Sigmoid colon (tissue), 7 donors: ENCODE results near the gene SCN4A. TPM values are rescaled to one million over a fixed set of nuclear protein-coding genes. Genes with fewer than 3 reads are reported as not detected.

Source experiments
- DNase-seq: peaks from one replicate; pipeline ENCODE4 v3.0.0-alpha.2; 2019
- H3K27ac ChIP-seq, 4 donors: fragments of 200-600 bp; sonication (generic); one replicate each; pipeline ENCODE4 v1.5.1; 2016 to 2019; ENCODE audit warnings: mild to moderate bottlenecking in 1 of 4
- H3K27me3 ChIP-seq, 3 donors: fragments of 200-600 bp; sonication (generic); one replicate each; pipeline ENCODE4 v1.5.1; 2019; ENCODE audit warnings: mild to moderate bottlenecking in 1 of 3
- H3K36me3 ChIP-seq, 4 donors: fragments of 200-600 bp; sonication (generic); one replicate each; pipeline ENCODE4 v1.5.1; 2016 to 2019
- H3K4me1 ChIP-seq, 4 donors: fragments of 200-600 bp; sonication (generic); one replicate each; pipeline ENCODE4 v1.5.1; 2017 to 2019
- H3K4me3 ChIP-seq, 4 donors: fragments of 200-600 bp; sonication (generic); one replicate each; pipeline ENCODE4 v1.5.1; 2017 to 2019; ENCODE audit warnings: mild to moderate bottlenecking in 2 of 4, moderate library complexity in 1 of 4
- H3K9me3 ChIP-seq, 4 donors: fragments of 200-600 bp in 3 of 4; sonication (generic) in 3 of 4; one replicate each; pipeline versions ENCODE4 v1.5.1 to v1.6.1; 2013 to 2019
- EP300 ChIP-seq, 4 donors: sonication (generic); formaldehyde crosslinking; IDR thresholded peaks; one replicate each; pipeline ENCODE4 v1.6.1; 2017; ENCODE audit warnings: antibody characterized with exemption in 4 of 4
- POLR2A ChIP-seq, 2 donors: fragments of 450-650 bp; IDR thresholded peaks; one replicate each; pipeline ENCODE4 v1.6.1; 2016; ENCODE audit warnings: antibody characterized with exemption in 2 of 2, mild to moderate bottlenecking in 2 of 2, moderate library complexity in 2 of 2
- POLR2AphosphoS5 ChIP-seq, 4 donors: sonication (generic); formaldehyde crosslinking; IDR thresholded peaks; one replicate each; pipeline ENCODE4 v1.6.1; 2017; ENCODE audit warnings: antibody characterized with exemption in 4 of 4
- WGBS, 2 donors: extraction: QIAGEN DNeasy Blood & Tissue Kit; methylation state at CpG; one replicate each; pipeline ENCODE4 v1.1.7; 2013; 5-methylcytosine and 5-hydroxymethylcytosine counted together
- intact Hi-C: fragments of 100-400 bp; cut with DNase I; formaldehyde crosslinking; loops from one replicate; pipeline ENCODE4 v1.15.1; 2023
- polyA plus RNA-seq, 3 donors: library from polyadenylated mRNA; stranded (reverse); fragments of 200-250 nt; gene quantifications; one replicate each; pipeline ENCODE4 v1.2.3, GENCODE V29; 2013
- total RNA-seq, 4 donors: library from RNA; depleted of rRNA; stranded (reverse); fragments of >200 nt; gene quantifications; one replicate each; pipeline ENCODE4 v1.1.0, GENCODE V29; 2016
- TF ChIP-seq, protein P1 (sequence below), 4 experiments: fragments of 450-650 bp in 3 of 4; fragments of 200-600 bp in 1 of 4; IDR thresholded peaks; one replicate each; pipeline ENCODE4 v1.5.1; 2016 to 2019; ENCODE audit warnings: antibody characterized with exemption in 4 of 4, mild to moderate bottlenecking in 3 of 4, moderate library complexity in 2 of 4
- donor health status: healthy with polysubstance abuse.
- donor health status: Bipolar disorder and iron deficiency.
- donor health status: healthy.

SCN4A gene
- total and polyA plus RNA-seq, 7 donors: 0.23 to 4.2 (median 0.70) TPM; not detected in 1

DNA sequence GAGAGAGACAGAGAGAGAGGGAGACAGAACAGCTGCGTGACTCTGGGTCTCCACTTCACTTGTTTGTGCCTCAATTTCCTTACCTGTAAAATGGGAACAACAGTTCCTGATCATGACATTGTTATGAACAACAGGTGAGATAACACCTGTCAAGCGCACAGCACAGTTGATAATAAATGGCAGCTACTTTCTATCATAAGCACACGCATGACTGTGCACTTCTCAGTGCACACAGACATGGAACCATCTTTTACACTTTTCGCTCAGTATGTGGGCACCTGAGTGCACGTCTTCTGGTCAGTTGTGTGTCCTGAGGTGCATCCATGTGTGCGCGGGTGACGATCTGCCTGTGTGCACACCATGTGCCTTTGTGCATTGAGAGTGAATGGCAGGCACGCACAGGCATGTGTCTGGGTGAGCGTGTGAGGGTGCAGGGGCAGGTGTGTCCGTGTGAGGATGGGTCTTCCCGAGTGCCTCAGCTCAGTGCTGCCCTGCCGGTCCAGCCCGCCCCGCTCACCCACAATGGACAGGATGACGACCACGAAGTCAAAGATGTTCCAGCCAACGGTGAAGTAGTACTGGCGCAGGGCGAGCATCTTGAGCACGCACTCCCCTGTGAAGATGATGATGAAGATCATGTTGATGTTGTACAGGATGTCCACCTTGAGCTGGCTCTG, 30.3 kb downstream of the SCN4A start:
- TF ChIP-seq EP300 (IDR thresholded peaks at IDR 0.05): no peak
- TF ChIP-seq POLR2AphosphoS5 (IDR thresholded peaks at IDR 0.05): no peak
- TF ChIP-seq, protein P1, sequence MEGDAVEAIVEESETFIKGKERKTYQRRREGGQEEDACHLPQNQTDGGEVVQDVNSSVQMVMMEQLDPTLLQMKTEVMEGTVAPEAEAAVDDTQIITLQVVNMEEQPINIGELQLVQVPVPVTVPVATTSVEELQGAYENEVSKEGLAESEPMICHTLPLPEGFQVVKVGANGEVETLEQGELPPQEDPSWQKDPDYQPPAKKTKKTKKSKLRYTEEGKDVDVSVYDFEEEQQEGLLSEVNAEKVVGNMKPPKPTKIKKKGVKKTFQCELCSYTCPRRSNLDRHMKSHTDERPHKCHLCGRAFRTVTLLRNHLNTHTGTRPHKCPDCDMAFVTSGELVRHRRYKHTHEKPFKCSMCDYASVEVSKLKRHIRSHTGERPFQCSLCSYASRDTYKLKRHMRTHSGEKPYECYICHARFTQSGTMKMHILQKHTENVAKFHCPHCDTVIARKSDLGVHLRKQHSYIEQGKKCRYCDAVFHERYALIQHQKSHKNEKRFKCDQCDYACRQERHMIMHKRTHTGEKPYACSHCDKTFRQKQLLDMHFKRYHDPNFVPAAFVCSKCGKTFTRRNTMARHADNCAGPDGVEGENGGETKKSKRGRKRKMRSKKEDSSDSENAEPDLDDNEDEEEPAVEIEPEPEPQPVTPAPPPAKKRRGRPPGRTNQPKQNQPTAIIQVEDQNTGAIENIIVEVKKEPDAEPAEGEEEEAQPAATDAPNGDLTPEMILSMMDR (IDR thresholded peaks at IDR 0.05): no peak
- no peak for TF ChIP-seq POLR2A (IDR thresholded peaks at IDR 0.05)
- WGBS, 2 donors: 93 to 95% methylated on average over 21 of the region's 21 CpGs
- no peaks in the 10 kb centered on the region for H3K27me3 ChIP-seq
- no peaks in the 10 kb centered on the region for H3K36me3 ChIP-seq
- H3K4me3 ChIP-seq: no peak overlapping the region
- H3K9me3 ChIP-seq: no peaks in the 10 kb centered on the region
- no peak overlapping the region for H3K27ac ChIP-seq
- no peak for DNase-seq
- no peaks in the 10 kb centered on the region for H3K4me1 ChIP-seq
- intact Hi-C loops: no loop called here

DNA sequence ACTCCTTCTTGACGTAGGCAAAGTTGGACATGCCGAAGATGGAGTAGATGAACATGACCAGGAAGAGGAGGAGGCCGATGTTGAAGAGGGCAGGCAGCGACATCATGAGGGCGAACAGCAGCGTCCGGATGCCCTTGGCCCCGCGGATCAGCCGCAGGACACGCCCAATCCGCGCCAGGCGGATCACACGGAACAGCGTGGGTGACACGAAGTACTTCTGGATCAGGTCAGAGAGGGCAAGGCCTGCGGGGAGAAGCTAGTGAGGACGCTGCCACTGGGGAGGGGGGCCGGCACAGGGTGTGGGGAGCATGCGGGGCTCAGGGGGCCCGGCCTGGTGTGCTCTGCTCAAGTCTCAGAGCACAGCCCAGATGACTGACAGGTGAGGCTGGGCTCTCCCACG, 31.0 kb downstream of the SCN4A start:
- intact Hi-C loops: no loop called here
- Histone ChIP-seq H3K27me3 (no peaks in the 10 kb centered on the region), H3K36me3 (no peaks in the 10 kb centered on the region), H3K27ac (no peak overlapping the region), H3K4me1 (no peaks in the 10 kb centered on the region), H3K4me3 (no peak overlapping the region), H3K9me3 (no peaks in the 10 kb centered on the region)
- TF ChIP-seq EP300 (IDR thresholded peaks at IDR 0.05): no peak
- no peak for TF ChIP-seq POLR2A (IDR thresholded peaks at IDR 0.05)
- no peak for TF ChIP-seq POLR2AphosphoS5 (IDR thresholded peaks at IDR 0.05)
- TF ChIP-seq, protein P1 (IDR thresholded peaks at IDR 0.05): no peak
- DNase-seq: no peak
- 87 to 93% methylated on average over 23 of the region's 23 CpGs for WGBS, 2 donors

DNA sequence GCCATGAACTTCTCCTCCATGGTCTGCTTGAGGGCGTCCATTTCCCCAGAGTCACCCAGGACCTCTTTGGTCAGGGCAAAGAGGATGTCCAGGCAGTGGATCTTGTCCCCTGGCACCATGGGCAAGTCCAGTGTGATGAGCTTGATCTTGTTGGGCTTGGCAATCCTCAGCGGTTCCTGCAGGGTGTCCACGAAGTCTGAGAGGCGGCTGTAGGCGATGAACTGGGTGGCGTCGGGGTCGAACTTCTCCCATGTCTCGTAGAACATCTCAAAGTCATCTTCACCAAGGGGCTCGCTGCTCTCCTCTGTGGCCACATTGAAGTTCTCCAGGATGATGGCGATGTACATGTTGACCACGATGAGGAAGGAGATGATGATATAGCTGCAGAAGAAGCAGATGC, 31.6 kb downstream of the SCN4A start:
- Histone ChIP-seq H3K36me3 (no peaks in the 10 kb centered on the region), H3K9me3 (no peaks in the 10 kb centered on the region), H3K4me3 (no peak overlapping the region), H3K27me3 (no peaks in the 10 kb centered on the region), H3K27ac (no peak overlapping the region), H3K4me1 (no peaks in the 10 kb centered on the region)
- TF ChIP-seq EP300 (IDR thresholded peaks at IDR 0.05) (no peak), POLR2AphosphoS5 (IDR thresholded peaks at IDR 0.05) (no peak), POLR2A (IDR thresholded peaks at IDR 0.05) (no peak)
- TF ChIP-seq, protein P1 (IDR thresholded peaks at IDR 0.05): no peak
- no peak for DNase-seq
- WGBS, 2 donors: 94 to 96% methylated on average over 12 of the region's 12 CpGs
- intact Hi-C loops: no loop called here

DNA sequence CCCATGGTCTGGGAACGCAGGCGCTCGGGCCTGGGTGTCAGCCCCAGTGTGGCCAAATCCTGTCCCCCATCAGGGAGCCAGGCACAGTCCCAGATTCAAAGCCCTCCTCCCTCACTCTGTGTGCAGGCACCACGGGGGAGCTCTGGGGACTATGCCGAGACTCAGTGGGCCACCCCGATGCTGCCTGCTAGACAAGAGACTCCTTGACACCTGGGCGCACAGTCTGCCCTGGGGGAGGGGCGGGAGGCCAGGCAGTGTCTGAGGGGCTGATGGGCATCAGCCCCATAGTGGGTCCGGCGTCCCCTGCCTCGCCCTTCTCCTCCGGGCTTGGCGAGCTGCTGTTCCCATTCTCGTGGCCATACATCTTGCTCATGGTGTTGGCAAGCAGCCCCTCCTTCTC, 32.1 kb downstream of the SCN4A start:
- DNase-seq: no peak
- no peaks in the 10 kb centered on the region for H3K9me3 ChIP-seq
- intact Hi-C loops: no loop called here
- H3K4me3 ChIP-seq: no peak overlapping the region
- TF ChIP-seq POLR2AphosphoS5 (IDR thresholded peaks at IDR 0.05) (no peak), EP300 (IDR thresholded peaks at IDR 0.05) (no peak), POLR2A (IDR thresholded peaks at IDR 0.05) (no peak)
- TF ChIP-seq, protein P1 (IDR thresholded peaks at IDR 0.05): no peak
- 96 to 97% methylated on average over 14 of the region's 14 CpGs for WGBS, 2 donors
- H3K4me1 ChIP-seq: no peaks in the 10 kb centered on the region
- no peaks in the 10 kb centered on the region for H3K36me3 ChIP-seq
- H3K27ac ChIP-seq: no peak overlapping the region
- no peaks in the 10 kb centered on the region for H3K27me3 ChIP-seq

DNA sequence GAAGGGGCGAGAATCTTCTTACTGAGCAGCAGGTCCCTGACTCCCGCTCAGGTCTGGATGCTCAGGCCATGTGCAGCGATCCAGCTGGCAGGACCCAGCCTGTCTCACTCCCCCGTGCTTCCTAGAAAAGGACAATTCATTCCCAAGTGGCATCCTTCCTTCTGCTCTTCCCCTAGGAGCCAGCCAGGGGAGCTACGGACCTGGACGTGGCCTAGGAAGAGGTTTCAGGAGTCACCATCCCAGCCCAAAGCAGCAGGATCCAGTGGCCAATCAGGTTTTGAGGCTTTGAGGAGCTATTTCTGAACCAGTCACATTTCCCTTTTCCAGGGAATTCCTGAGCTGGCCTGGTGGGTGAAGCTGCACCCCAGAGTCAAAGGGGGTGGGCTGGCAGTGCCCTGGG, 32.8 kb downstream of the SCN4A start:
- Histone ChIP-seq H3K27ac (no peak overlapping the region), H3K4me3 (no peak overlapping the region), H3K4me1 (no peaks in the 10 kb centered on the region), H3K36me3 (no peaks in the 10 kb centered on the region), H3K9me3 (no peaks in the 10 kb centered on the region), H3K27me3 (no peaks in the 10 kb centered on the region)
- TF ChIP-seq POLR2A (IDR thresholded peaks at IDR 0.05): no peak
- no peak for TF ChIP-seq POLR2AphosphoS5 (IDR thresholded peaks at IDR 0.05)
- TF ChIP-seq, protein P1 (IDR thresholded peaks at IDR 0.05): no peak
- TF ChIP-seq EP300 (IDR thresholded peaks at IDR 0.05): no peak
- intact Hi-C loops: no loop called here
- 86 to 87% methylated on average over 6 of the region's 6 CpGs for WGBS, 2 donors
- no peak for DNase-seq
